Lower leg skin (tissue), 4 donors: ENCODE measurements around the gene DYNLT5. TPM values are rescaled to one million over a fixed set of nuclear protein-coding genes. Genes with fewer than 3 reads are reported as not detected.
"Not testable (repeated sequence)": the region's sequence is repeated elsewhere in the genome, so short reads cannot be mapped to it uniquely, and the experiment has no call there.

Experiments
- DNase-seq, 2 donors: peaks; one replicate each; pipeline ENCODE4 v3.0.0-alpha.2; 2019; ENCODE audit warnings: low spot score in 2 of 2
- H3K4me3 ChIP-seq: fragments of 200-600 bp; sonication (generic); 2 replicates; pipeline ENCODE4 v1.5.1; 2017; ENCODE audit warnings: mild to moderate bottlenecking, low read depth; ENCODE audit not compliant: poor library complexity, severe bottlenecking
- CTCF ChIP-seq, 3 donors: fragments of 450-650 bp; IDR thresholded peaks; one replicate each; pipeline ENCODE4 v1.5.1; 2016; ENCODE audit warnings: antibody characterized with exemption in 3 of 3, mild to moderate bottlenecking in 3 of 3, moderate library complexity in 2 of 3
- POLR2A ChIP-seq, 2 donors: fragments of 450-650 bp; IDR thresholded peaks; one replicate each; pipeline ENCODE4 v1.6.1; 2016 to 2017; ENCODE audit warnings: antibody characterized with exemption in 2 of 2, mild to moderate bottlenecking in 1 of 2, moderate library complexity in 1 of 2
- WGBS, 2 donors: methylation state at CpG; one replicate each; pipeline ENCODE4 v1.1.5; 2018; 5-methylcytosine and 5-hydroxymethylcytosine counted together
- intact Hi-C: fragments of 100-400 bp; cut with DNase I; formaldehyde crosslinking; loops from one replicate; pipeline ENCODE4 v1.15.0; 2023; ENCODE audit warnings: low total_unique reads
- total RNA-seq, 4 donors: library from RNA; depleted of rRNA; stranded (reverse); fragments of >200 nt; gene quantifications; one replicate each; pipeline ENCODE4 v1.1.0, GENCODE V29; 2016

DYNLT5 gene
- total RNA-seq, 4 donors from 2014 or later = 0.83 to 1.0 (median 0.97) TPM; not detected in 1

DNA sequence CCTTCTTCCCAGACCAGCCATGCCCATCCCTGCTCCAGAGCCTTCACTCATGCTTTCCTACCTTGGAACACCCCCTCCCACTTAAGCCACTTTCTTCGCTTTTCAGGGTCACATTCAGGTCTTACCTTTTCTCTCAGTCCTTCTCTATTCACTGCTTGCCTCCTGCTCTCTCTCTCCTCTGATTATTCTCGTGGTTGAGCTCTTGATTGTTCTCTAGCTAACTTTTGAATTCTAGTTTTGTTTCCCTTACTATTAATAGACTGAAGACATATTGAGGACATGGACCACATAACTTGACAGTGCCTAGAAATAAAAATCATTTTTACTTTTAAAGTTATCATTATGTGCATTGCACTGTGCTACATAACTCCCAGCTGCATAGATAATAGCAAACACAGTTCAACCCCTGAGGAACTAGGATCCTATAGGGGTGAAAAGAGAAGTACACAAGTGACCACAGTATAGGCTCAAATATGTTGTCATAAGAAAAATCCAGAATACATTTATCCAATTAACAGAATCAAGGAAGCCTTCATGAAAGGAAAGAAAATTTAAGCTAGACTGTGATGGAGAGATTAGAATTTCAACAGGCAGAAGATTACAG, 27.3 kb downstream of the DYNLT5 start:
- no peak overlapping the region for H3K4me3 ChIP-seq
- 69 to 88% methylated on average over 2 of the region's 2 CpGs for WGBS, 2 donors
- intact Hi-C loops = no loop called here
- TF ChIP-seq POLR2A (IDR thresholded peaks at IDR 0.05) = no peak
- DNase-seq = no peak

DNA sequence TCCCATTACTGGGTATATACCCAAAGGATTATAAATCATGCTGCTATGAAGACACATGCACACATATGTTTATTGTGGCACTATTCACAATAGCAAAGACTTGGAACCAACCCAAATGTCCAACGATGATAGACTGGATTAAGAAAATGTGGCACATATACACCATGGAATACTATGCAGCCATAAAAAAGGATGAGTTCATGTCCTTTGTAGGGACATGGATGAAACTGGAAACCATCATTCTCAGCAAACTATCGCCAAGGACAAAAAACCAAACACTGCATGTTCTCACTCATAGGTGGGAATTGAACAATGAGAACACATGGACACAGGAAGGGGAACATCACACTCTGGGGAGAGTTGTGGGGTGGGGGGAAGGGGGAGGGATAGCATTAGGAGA, 33.5 kb downstream of the DYNLT5 start:
- H3K4me3 ChIP-seq, DNase-seq, intact Hi-C loops: not testable (repeated sequence)
- WGBS, 2 donors = 81 to 100% methylated on average over 1 to 2 of the region's 2 CpGs

DNA sequence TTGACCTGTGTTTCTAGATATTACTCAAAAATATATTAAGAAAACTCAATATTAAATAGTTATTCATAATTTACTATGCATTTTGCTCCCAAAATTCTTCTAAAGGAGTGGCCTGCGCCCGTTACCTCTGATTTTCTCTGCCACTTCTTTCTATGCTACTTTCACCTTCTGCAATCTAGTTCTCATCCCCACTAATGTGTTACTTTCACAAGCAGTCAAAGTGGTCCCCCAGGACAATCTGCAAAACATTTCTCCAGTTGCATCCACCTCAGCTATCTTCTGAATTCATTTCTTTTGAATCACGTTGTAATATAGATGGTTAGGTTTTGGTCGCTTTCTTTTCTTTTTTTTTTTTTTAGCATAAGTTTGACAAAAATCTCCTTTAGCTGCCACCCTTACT, 35.4 kb downstream of the DYNLT5 start:
- TF ChIP-seq POLR2A (IDR thresholded peaks at IDR 0.05) (no peak), CTCF (IDR thresholded peaks at IDR 0.05) (no peak)
- no peak overlapping the region for H3K4me3 ChIP-seq
- intact Hi-C loops = no loop called here
- WGBS, 2 donors = 89 to 91% methylated on average over 4 of the region's 4 CpGs
- DNase-seq = no peak

- 53 to 57% methylated on average over 6 of the region's 6 CpGs for WGBS, 2 donors
- H3K4me3 ChIP-seq = no peak overlapping the region
- no peak for DNase-seq
- TF ChIP-seq POLR2A (IDR thresholded peaks at IDR 0.05) (no peak), CTCF (IDR thresholded peaks at IDR 0.05) (no peak)
- intact Hi-C loops = no loop called here
Observed at GRCh38 chr1:66788231-66788939, 36.1 kb downstream of the DYNLT5 start.

DNA sequence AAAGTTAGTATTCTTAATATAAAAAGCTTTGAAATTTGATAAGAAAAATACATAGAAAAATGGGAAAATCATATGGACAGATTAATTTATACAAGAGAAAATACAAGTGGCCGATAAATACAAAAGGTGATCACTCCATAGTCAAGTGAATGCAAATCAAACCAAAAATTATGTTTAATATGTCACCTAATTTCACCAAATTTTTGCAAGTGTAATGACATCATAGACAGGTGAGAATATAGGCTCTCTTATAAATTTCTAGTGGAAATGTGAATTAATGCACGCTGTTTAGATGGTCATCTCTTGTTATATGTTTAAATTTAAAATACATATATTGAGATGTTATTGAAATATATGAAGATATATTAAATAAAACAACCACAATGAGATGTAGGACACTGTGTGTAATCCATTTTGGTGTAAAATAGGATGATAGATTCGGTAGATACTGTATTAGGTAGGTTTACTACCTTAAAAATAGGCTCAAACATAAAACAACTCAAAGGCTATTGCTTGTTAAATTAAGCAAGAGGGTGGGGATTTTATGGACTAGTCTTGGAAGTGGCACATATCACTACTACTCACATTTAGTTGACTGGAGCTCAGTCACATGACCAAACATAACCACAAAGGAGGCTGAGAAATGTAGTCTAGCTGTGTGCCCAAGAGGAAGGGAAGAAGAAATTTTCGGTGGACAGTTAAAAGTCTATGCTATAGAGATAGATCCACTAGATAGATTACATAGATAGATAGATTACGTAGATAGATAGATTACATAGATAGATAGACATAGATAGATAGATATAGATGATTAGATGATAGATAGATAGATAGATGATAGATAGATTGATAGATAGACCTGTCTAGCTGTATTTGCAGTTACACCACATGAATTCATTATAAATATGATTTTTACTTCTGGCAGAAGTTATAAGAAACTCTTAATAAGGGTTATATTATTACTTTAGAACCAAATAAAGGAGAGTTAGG, 39.7 kb downstream of the DYNLT5 start:
- TF ChIP-seq CTCF (IDR thresholded peaks at IDR 0.05) (no peak), POLR2A (IDR thresholded peaks at IDR 0.05) (no peak)
- WGBS, 2 donors = 88 to 95% methylated on average over 5 of the region's 5 CpGs
- H3K4me3 ChIP-seq = no peak overlapping the region
- intact Hi-C loops = no loop called here
- DNase-seq = no peak

DNA sequence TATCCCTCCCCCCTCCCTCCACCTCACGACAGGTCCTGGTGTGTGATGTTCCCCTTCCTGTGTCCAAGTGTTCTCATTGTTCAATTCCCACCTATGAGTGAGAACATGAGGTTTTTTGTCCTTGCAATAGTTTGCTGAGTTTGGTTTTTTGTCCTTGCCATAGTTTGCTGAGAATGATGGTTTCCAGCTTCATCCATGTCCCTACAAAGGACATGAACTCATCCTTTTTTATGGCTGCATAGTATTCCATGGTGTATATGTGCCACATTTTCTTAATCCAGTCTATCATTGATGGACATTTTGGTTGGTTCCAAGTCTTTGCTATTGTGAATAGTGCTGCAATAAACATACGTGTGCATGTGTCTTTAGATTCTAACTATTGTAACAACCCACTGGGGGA, 43.6 kb downstream of the DYNLT5 start:
- H3K4me3 ChIP-seq, DNase-seq, intact Hi-C loops: not testable (repeated sequence)
- WGBS, 2 donors = 88 to 95% methylated on average over 2 of the region's 2 CpGs

GRCh38 chr1:66809245-66809644, 57.0 kb downstream of the DYNLT5 start:
- DNase-seq = no peak
- TF ChIP-seq CTCF (IDR thresholded peaks at IDR 0.05) = no peak
- TF ChIP-seq POLR2A (IDR thresholded peaks at IDR 0.05) = no peak
- intact Hi-C loops = no loop called here
- 86 to 100% methylated on average over 1 of the region's 1 CpG for WGBS, 2 donors
- H3K4me3 ChIP-seq = no peak overlapping the region
